HG03571 (cell line): ENCODE measurements around the gene DEXI.

Experiments
- ATAC-seq: cut with Tn5 transposase; IDR thresholded peaks from one replicate; pipeline ENCODE4 v1.9.1; 2021; ENCODE audit not compliant: unreplicated experiment

The DEXI gene

DNA sequence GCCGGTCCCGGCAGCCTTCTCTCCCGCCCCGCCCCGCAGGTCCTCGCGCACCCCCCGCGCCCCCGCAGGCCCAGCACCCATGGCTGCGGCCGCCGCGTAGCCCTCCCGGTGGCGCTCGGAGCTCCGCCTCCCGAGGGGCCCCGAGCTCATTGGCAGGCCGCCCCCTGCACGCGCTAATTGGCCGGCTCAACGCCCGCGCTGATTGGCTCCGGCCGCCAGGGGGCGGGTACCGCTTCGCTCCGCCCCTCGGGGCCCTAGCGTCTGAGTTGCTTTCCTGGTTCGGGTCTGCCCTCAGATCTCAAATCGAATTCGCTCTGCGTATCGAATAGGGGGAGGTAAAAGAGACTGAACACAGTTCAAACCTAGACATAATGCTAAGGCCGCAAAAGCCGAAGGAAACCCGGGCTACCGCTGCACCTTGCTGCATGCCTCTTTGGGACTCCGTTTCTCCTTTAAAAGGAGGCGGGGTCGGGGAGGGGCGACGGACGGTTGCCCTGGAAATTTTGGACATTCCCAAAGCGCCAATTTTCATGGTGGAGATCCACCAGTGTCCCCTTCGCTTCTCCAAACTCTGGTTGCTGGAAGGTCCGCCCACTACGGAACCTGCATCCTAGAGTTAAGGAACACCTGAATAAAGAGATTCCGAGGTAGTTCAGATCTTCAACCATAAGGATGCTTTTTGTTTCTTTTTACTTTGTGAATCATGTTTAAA, at the start of gene DEXI:
DEXI (minus strand) TSS at position 117 of the 712 bp plus-strand sequence. CDS start 463 bp downstream, outside the sequence.
- ATAC-seq: peak; percentile 54

DNA sequence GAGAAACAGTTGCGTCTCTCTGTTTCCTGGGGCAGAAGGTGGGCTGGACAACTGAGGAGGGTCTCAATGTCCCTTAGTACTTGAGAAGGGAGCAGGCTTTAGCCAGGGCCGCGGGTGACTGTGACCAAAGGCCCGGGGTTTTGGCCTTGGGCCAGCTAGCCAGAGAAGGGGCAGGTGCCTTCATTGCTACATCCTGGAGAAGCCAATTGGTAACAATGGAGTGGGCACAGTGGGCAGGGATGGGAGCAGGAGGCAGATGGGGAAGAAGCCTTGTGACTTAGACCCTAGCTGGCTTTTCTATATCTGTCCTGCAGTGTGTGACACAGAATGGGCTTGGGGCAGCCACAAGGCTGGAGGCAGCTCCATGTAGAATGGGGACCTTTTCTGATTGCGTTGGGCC, 48.1 kb upstream of the DEXI start:
- no peak for ATAC-seq

DNA sequence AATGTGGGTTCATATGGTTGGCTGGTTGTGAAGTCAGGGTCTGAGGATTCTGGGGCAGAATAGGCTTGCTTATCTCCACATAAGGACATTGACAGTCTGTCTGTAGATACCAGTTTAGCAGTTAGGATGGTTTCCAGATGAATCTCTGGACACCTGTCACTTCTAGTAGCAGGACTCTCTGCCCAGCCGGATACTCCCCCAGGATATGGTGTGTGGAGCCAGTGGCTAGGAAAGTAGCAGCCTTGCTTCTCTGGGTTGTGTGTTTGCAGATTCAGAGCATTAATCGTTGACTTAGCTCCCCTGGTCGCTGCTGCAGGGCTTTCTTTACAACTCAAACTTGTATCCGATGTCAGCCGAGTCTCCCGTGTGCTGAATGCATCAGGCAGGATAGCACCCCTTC, 47.3 kb upstream of the DEXI start:
- ATAC-seq: no peak

DNA sequence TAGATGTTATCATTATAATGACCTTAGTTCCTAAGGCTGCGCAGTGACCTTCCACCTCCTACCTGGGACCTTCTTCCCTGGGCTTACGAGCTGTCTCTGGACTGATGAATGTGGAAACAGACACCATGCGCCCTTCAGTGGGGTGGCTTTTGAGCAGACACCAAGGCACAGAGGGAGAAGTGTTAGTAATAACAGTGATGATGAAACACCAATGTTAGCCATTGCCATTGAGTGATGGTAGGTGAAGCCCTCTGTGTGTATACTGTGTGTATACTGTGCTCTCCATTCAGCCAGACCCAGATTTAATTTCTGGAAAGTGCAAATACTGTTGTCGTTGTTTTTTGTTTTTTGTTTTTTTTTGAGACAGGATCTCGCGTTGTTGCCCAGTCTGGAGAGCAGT, 46.6 kb upstream of the DEXI start:
- ATAC-seq: no peak

DNA sequence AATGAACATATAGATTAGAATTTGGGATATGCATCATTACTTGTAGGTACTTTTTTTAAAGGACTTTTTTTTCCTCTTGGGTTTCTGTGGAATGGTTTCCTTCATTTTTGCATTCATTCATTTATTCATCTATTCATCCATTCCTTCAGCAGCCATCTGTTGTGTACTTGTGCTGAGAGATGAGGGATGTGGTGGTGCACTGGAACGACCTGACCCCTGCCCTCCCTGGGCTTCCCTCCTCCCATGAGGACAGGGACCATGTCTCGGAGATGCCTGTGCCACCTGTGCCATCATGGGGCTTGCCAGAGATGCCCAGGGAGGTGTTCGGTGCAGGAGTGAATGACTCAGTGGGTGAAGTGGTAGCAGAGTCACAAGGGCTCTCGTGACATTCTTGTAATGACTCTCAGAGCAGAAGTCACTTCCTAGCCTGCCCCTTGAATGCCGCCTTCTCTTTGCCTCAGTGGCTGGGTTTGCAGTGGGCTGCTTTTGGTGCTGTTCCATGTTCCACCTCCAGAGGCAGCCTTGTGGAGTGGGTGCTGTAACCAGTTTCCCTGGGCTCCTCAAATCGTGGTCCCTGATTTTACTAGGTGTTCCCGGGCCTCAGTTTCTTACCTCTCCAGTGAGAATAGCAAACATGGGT, 46.0 kb upstream of the DEXI start:
- ATAC-seq: peak; percentile 56

DNA sequence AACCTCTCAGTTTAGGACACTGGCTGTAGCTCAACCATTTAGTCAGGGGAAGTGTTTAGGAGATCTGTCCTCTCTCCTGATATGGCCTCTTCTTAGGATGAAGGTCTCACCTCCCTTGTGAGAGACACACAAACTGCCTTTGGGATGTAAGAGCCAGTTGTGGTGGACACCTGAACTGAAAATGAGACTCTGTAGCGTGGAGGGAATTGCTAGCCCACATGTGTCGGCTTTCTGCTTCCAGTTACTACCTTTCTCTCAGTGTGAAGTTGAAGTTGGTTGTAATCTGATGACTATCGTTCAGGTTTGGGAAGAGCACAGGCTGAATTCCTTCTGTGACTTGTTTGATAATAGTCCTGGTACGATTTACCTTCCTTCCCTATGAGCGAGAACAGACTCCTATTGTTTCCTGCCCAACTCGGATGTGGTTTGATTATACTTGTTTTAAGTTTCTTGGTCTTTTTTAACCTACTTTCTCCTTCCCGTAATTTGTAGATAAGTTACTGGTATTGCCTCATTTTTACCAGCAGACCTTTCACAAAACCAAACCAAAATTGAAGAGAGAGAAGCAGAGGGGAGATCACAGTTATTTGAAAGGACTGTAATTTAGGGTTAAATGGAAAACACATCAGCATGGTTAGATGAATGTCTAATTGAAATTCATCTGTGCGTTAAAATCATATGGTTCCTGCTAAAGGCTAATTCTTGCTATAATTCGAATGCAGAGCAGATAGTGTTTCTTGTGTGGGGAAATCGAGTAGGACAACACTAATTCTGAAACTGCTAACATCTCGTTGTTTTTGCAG, 45.3 kb upstream of the DEXI start:
- no peak for ATAC-seq

DNA sequence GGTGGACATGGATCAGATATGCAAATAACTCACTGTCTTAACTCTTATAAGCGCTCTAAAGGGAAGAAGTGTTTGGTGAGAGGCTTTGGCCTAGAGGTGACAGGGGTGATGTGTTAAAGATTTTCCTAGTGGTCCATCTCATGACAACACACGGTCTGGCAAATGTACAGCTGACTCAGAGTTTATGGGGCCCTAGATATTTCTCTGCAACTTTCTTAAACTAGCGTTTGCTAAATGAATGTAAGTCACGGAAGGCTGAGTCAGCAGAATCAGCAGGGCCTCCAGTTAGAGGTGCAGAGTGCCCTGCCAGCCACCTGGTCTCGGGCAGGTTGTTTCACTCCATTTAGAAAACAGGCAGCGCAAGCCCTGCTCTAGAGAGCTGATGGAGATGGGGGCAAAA, 42.2 kb upstream of the DEXI start:
- ATAC-seq: no peak

DNA sequence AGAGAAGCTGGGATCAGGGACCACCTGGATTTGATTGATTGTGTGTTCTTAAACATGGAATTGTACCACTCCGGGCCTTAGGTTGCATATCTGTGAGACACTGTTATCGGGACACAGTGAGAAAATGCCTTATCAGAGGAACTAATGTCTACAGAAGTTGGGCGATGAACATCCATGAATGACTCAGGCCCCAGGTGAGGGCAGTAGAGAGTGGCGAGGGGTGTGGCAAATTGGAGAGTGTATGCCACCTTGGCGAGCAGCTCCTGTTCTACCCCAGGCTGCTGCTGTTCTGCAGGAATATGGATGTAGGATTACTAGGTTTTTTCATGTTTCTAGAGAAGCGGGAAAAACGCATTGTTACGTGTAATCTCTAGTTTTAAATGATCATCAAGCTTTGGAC, 40.9 kb upstream of the DEXI start:
- ATAC-seq: peak; percentile 18

DNA sequence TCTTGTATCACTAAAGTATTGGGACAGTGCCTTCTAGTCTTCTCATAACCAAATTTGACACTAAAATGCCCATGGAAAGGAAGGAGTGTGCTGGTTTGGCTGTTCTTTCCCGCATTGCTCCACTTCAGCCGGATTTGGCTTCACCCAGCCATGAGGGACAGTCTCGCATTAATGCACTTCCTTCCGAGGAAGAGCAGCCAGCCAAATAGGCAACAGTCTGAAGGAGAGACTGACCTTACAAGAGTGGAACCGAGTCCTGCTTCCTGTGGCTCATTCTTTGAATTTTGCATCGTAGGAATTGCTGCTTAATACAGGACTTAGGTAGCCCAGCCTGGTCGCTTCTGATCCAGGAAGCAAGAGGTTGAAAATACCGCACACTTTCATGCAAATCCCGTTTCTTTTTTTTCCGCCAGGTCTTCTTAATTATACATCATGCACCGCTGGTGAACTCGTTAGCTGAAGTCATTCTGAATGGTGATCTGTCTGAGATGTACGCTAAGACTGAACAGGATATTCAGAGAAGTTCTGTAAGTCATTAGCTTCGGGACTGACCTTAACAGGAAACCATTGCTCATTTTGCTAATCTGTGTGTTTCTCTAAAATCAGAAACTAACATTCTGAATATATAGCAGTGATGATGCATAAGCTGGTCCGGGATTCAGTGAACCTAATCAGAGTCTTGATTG, 40.3 kb upstream of the DEXI start:
- ATAC-seq: peak; percentile 51

DNA sequence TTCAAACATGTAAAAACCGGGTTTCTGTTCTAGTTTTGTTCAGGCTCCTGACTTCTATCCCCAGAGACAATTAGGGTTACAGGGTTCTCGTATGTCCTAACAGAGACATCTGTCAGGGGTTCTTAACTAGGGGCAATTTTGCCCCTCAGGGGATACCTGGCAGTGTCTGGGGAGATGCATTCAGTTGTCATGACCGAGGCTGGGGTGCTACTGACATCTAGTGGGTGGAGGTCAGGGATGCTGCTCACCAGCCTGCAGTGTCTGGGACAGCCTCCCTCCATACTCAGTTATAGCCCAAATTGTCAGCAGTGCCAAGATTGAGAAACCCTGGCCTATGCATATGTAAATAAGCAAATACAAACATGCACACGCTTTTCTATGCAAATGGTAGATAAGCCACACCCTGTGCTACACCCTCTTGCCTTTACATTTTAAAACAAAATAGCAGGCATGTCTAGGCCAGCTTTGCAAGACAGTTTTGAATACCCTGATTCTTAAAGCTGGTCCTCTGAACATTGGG, 39.5 kb upstream of the DEXI start:
- ATAC-seq: peak; percentile 60

DNA sequence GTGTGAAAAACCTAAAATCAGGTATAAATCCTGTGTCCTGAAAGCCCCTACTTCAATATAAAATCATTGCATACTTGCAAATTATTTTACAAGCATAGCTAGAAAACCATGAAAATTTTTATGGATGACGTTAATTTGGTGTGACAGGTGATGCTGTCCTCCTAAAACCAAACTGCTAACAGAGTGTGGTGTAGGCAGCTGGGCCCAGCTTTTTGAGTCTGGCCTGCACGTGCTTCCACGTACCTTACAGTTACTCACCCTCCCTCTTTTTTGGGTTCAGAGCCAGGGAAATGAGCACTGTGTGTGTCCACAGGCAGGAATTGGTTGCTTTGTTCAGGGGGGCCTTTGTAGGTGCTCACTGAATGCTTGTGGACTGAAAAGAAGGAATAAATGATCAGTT, 38.5 kb upstream of the DEXI start:
- ATAC-seq: no peak

DNA sequence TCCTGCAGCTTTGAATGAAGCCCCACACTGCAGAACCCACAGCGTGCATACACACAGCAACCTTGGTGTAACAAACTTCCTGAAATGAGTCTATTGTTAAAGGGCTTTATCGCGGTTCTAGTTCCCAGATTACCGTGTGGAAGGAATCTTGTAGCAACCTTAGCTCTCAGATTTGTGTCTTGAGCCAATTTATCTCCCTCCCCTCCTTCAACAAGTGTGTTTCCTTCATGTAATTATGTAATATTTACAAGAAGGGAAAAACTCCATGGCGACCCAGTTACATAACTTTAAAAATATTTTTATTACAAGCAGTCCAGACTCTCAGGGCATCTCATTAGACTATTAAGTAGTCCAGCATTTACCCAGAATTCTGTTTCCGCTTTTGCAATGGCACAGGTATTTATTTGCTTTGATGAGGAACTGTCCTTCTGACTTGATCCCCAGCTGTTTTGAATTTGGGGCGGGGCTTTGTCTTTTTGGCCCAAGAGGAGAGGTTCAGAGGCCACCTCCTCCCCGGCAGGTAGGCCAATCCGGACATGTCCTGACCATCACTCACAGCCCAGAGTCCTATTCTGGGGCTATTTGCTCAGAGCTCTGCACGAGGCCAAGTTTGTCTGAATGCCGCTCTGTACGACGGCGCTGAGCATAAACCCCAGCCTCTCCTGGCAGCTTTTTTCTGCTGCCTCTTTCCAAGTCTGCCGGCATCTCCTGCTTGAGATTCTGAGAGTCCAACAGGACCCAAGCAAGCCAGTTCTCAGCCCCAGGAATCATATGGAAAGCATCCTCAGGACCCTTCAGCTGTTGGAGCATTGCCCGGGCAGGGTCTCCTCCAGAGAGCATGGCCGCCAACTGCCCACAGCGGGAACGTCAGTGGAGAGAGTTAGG, 37.7 kb upstream of the DEXI start:
- ATAC-seq: no peak

DNA sequence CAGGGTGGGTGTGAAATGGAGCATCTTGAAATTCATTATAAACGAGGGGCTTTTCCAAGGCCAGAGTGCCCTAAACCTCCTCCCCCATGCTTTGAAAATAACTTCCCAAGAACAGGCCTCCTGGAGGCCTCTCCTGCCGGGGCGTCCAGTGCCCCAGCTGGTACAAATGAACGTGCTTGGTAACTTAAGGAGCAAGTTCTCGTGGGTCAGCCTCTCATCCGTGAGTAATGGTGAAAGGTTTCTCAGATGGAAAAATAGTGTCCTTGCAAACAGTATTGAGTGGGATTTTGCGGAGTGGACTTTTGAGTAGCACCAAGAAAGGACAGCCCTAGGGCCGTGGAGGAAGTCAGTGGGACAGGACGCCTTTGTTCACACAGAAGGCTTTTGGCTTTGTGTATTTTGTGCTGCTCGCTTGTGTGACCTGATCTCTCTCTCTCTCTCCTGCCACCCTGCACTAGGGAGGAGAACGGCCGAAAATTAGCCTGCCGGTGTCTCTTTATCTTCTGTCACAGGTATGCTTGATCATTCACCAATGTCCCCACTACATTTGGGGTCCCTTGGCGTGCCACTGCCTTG, 36.7 kb upstream of the DEXI start:
- ATAC-seq: no peak

DNA sequence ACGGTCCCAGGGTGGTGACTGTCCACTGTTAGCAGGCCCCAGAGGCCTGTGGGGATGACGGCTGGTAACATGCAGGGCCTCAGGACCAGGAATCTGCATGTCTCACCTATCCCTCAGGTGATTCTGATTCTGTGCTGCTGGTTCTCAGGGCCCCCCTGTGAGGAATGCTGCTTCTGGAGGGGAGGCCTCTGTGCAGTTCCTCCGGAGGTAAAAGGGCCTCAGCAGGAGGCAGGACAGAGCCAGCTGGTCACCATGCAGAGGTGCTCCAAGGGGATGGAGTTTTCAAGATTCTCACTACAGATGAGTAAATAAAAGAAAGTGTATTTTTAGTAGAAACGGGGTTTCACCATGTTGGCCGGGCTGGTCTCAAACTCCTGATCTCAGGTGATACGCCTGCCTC, 35.9 kb upstream of the DEXI start:
- ATAC-seq: no peak

DNA sequence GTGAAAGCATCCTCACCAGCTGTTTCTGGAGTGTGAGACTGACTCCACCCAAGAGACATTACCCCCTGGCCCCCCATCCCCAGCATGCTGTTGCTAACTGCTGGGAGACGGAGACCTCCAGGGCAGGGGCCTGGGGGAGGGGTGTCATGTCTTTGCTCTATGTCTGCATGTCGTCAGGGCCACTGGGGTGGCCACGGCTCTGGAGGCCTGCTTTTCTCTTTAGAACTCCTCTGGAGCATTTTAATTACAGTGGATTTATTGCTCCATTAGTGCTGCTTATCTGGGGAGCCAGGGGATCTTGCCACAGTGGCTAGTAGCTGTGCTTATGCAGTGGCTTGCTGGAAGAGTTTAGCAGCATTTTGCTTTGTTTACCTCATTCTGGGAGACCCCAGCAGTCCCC, 34.4 kb upstream of the DEXI start:
- no peak for ATAC-seq

DNA sequence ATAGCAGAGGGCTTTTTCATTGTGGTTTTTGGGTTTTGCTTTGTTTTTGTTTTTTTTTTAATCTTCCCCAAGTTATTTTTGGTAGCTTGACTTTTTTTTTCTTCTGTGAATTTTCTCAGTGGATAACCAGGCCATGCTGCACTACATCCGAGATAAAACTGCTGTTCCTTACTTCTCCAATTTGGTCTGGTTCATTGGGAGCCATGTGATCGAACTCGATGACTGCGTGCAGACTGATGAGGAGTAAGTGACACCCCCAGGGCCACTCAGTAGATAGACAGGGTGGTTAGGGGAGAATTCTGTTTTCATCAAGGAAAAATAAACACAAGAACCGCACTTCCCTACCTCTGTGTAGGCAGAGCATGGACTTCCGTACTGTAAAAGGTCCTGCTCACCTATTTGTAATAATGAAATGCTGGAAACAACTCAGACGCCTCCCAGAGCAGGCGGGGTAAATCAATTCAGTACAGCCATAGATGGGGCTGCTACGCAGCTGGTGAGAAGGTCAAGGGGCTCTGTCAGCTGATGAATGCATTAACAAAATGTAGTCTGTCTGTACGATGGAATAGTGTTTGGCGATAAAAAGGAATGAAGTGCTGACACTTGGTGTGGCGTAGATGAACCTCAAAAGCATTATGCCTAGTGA, 30.7 kb upstream of the DEXI start:
- no peak for ATAC-seq

DNA sequence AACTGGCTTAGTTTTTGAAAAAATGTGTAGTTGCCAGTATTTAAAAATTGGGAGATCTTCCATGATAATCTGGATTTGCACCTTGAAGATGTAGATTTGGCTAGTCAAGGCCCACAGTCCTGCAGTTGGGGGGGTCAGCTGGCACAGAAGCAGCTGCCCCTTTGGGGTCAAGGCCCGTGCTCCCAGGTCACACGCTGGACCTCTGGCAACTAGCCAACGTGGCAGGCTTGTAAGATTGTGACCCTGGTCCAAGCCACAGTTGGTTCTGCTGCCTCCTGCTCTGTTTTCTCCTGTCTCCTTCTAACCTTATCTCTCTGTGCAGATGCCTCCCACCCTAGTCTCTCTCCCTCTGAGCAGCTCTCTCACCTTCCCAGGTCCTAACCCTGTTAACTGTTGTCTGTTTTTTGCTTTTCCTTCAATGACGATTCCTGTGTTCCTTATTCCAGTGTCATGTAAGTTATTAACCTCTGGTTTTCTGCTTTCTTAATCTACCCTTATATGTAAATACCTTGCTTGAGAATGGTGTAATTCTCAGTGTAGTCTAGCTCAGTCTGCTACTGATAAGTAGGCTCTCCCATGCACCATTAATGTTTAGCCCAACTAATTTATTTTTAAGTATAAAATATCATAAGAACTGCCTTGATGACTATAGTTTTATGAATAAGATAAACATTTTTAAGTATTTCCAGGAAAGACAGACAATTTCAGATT, 30.0 kb upstream of the DEXI start:
- ATAC-seq: no peak

DNA sequence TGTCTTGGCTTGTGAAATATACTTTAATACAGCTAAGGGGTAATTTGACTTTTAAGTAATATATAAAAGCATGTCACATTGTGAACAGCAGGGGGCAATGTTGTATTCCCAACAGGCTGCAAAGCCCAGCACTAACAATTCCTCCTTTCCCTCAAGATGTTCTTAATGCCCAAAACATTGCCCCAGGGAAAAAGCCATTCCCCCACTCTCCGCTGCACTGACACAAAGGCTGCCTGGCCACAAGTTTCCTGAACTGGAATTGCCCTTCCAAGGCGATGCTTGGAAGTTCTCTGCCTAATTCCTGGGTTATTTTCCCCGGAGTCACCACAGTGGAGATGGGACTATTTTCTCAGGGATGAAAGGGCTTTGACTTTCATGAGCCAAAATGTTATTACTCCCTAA, 29.3 kb upstream of the DEXI start:
- ATAC-seq: no peak

DNA sequence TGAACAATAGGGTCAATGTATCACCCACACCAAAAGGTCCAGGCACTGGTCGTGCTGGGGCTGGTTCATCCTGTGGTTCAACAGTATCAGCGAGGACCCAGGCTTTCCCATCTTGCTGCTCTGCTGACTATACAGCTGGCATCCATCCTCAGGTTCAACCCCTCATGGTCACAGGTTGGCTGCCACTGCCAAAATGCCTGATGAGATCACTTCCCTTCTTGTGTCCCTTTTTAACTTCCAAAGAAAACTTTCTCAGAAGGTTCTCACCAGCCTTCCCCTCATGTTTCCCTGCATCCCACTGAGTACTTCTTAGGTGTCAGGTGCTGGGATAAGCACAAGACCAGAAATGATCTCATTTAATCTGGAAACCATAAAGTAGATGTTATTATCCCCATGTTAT, 27.8 kb upstream of the DEXI start:
- no peak for ATAC-seq
